Hematopoietic multipotent progenitor cell treated with erythropoietin and hydrocortisone succinate and interleukin-3 and kit ligand, for 4 days (in vitro differentiated cells): ENCODE results near the gene TMEM52.

Source experiments
- DNase-seq: peaks from one replicate; pipeline ENCODE4 v3.0.0-alpha.2; 2015

The TMEM52 gene

GRCh38 chr1:1914101-1914970 is 4.7 kb downstream of the TMEM52 start:
- no peak for DNase-seq

- DNase-seq = no peak
Observed at GRCh38 chr1:1911350-1912041, 7.6 kb downstream of the TMEM52 start.

- no peak for DNase-seq
Observed at GRCh38 chr1:1910651-1911331, 8.3 kb downstream of the TMEM52 start.

GRCh38 chr1:1910033-1910465 is 9.0 kb downstream of the TMEM52 start:
- no peak for DNase-seq

- no peak for DNase-seq
Observed at GRCh38 chr1:1908506-1908791, 10.6 kb downstream of the TMEM52 start.

GRCh38 chr1:1907098-1907736 is 11.9 kb downstream of the TMEM52 start:
- DNase-seq = no peak

GRCh38 chr1:1906185-1907097 is 12.6 kb downstream of the TMEM52 start:
- peak; percentile 90 for DNase-seq

- DNase-seq = no peak
Observed at GRCh38 chr1:1903224-1903623, 15.9 kb downstream of the TMEM52 start.

GRCh38 chr1:1901641-1902294 is 17.3 kb downstream of the TMEM52 start:
- no peak for DNase-seq

- DNase-seq = no peak
Observed at GRCh38 chr1:1900883-1901640, 18.0 kb downstream of the TMEM52 start.

- DNase-seq = no peak
Observed at GRCh38 chr1:1899967-1900327, 19.1 kb downstream of the TMEM52 start.

GRCh38 chr1:1899266-1899966 is 19.7 kb downstream of the TMEM52 start:
- DNase-seq = peak; percentile 77

- DNase-seq = no peak
Observed at GRCh38 chr1:1898246-1898933, 20.7 kb downstream of the TMEM52 start.

- DNase-seq = no peak
Observed at GRCh38 chr1:1895456-1896336, 23.4 kb downstream of the TMEM52 start.

GRCh38 chr1:1895060-1895418 is 24.0 kb downstream of the TMEM52 start:
- no peak for DNase-seq

GRCh38 chr1:1894354-1895059 is 24.6 kb downstream of the TMEM52 start:
- DNase-seq = no peak

- no peak for DNase-seq
Observed at GRCh38 chr1:1893997-1894353, 25.1 kb downstream of the TMEM52 start.
